GM12865 (cell line): ENCODE data around the gene UBE3B.

ENCODE experiments used
- DNase-seq: peaks from one replicate; pipeline ENCODE4 v3.0.0; 2010; ENCODE audit warnings: low read depth
- H3K4me3 ChIP-seq: 2 replicates; pipeline ENCODE4 v1.5.1; 2011; ENCODE audit warnings: mild to moderate bottlenecking, low read depth, low read length, control low read depth
- TF ChIP-seq, protein P1 (sequence below): IDR thresholded peaks from 2 replicates; pipeline ENCODE4 v1.5.1; 2011; ENCODE audit warnings: low read length, control low read depth, low read depth, inconsistent platforms; ENCODE audit not compliant: insufficient read depth; ENCODE audit errors: missing control alignments

The UBE3B gene

DNA sequence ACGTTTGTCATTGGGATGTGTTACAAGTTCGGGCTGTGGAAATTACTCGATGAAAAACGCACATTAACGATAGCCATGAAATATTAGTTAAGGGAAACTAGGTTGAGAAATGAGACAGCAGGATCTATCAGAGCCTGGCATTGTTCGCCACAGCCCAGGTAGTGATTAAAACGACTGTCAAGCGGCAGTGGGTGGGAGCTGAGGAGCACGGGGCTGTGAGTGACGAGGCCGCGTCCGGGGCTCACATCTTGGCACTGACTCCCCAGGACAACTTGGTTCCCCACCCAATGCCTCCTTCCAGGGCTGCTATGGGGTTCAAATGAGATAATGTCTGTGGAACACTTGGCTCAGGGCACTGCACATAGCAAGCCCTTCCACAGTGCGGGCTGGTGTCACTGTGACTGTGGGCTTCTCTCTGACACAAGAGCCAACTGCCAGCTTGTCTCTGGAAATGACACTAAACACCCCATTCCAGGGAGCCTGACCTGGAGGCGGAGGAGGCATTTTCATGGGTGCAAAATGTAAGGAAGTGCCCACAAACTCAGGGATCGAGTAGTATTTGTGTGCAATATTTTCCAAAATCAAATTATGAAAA lies 76.6 kb downstream of the UBE3B start:
- H3K4me3 ChIP-seq, result no peak overlapping the region
- TF ChIP-seq, protein P1, sequence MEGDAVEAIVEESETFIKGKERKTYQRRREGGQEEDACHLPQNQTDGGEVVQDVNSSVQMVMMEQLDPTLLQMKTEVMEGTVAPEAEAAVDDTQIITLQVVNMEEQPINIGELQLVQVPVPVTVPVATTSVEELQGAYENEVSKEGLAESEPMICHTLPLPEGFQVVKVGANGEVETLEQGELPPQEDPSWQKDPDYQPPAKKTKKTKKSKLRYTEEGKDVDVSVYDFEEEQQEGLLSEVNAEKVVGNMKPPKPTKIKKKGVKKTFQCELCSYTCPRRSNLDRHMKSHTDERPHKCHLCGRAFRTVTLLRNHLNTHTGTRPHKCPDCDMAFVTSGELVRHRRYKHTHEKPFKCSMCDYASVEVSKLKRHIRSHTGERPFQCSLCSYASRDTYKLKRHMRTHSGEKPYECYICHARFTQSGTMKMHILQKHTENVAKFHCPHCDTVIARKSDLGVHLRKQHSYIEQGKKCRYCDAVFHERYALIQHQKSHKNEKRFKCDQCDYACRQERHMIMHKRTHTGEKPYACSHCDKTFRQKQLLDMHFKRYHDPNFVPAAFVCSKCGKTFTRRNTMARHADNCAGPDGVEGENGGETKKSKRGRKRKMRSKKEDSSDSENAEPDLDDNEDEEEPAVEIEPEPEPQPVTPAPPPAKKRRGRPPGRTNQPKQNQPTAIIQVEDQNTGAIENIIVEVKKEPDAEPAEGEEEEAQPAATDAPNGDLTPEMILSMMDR, result no peak
- no peak for DNase-seq

GRCh38 chr12:109554761-109555160 lies 77.3 kb downstream of the UBE3B start:
- no peak for DNase-seq
- TF ChIP-seq, protein P1, result no peak
- H3K4me3 ChIP-seq, result no peak overlapping the region

GRCh38 chr12:109555431-109556315 lies 78.2 kb downstream of the UBE3B start:
- DNase-seq, result no peak
- no peak overlapping the region for H3K4me3 ChIP-seq
- TF ChIP-seq, protein P1, result no peak

DNA sequence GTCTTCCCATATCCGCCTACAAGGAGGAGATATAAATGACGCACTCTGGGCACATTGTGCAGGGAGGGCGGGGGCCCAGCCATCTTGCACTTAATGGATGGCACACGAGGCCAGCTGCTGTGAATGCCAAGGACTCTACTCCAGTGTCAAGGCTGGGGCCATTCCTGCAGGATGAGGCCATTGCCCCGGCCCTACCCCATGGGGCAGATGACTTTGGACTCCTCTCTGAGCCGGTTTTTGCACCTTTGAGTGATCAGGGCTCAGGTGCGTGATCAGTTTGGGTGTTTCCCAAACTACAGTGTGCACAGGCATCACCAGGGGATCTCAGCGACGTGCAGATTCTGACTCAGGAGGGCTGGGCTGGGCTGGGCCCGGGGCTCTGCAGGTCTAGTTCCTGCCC lies 79.8 kb downstream of the UBE3B start:
- DNase-seq, result no peak
- no peak overlapping the region for H3K4me3 ChIP-seq
- TF ChIP-seq, protein P1, result no peak

- DNase-seq, result no peak
- TF ChIP-seq, protein P1, result no peak
These were observed 80.4 kb downstream of the UBE3B start for GRCh38 chr12:109557805-109558204.

DNA sequence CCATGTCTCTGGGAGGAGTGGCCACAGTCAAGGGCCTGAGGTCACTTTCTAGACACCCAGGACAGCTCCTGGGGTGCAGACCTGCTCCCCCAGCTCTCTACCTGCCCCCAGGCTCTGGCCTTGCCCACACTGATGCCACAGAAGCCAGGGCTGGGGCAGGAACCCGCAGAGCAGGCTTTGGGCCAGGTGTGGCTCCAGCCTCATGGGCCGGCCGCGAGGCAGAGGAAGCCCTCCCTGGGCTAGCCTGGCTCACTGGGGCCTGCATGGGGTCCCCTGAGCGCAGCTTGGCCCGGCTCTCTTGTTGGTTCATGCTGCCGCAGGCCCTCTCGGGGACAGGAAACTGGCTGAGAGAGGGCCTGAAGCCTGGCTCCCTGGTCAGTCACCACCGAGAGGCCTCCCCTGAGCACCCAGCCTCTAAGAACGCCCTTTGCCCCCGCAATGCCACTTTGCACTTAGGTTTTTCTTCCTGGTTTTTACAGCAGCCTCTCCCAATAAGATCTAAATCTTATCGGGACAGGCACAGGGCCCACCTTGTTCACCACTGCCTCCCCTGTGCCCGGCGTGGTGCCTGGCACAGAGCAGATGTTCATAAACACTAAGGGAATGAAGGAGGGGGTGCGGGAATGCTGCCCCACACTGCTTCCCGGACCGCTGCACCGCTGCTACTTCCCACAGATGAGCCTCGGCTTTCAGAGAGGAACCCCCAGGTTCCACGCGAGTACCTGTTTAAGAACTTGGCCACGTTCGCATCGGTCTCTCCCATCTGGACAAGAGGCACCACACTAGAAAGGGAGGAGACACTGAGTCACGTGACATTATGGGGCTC lies 81.2 kb downstream of the UBE3B start:
- TF ChIP-seq, protein P1, result no peak
- DNase-seq, result no peak
- no peak overlapping the region for H3K4me3 ChIP-seq

More at GRCh38 chr12:109557805-109558204, 80.4 kb downstream of the UBE3B start:
- no peak overlapping the region for H3K4me3 ChIP-seq
